GM12801 (cell line): ENCODE results near the gene ACOT9.

ENCODE experiments used
- TF ChIP-seq, protein P1 (sequence below): IDR thresholded peaks from one replicate; pipeline ENCODE4 v1.5.1; 2011; ENCODE audit warnings: control low read depth; ENCODE audit not compliant: insufficient read length; ENCODE audit errors: extremely low read depth

Gene ACOT9

DNA sequence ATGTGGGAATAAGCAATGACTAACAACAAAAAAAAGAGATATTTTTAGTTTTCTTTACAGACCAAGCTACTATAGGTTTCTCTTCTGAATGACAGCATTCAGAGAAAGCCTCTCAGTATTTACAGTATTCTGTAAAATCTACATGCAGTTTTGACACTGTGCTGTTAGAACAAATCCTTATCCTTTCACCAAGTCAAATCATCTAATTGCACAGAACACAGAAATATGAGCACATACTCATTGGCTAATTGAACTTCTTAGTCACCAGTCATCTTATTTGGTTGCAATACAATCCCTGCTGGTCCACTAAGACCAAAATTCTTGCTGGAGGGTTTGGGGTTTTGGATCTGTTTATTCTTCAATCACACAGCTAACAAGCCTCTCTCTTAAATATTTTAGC is 5.7 kb downstream of the ACOT9 start:
- TF ChIP-seq, protein P1, sequence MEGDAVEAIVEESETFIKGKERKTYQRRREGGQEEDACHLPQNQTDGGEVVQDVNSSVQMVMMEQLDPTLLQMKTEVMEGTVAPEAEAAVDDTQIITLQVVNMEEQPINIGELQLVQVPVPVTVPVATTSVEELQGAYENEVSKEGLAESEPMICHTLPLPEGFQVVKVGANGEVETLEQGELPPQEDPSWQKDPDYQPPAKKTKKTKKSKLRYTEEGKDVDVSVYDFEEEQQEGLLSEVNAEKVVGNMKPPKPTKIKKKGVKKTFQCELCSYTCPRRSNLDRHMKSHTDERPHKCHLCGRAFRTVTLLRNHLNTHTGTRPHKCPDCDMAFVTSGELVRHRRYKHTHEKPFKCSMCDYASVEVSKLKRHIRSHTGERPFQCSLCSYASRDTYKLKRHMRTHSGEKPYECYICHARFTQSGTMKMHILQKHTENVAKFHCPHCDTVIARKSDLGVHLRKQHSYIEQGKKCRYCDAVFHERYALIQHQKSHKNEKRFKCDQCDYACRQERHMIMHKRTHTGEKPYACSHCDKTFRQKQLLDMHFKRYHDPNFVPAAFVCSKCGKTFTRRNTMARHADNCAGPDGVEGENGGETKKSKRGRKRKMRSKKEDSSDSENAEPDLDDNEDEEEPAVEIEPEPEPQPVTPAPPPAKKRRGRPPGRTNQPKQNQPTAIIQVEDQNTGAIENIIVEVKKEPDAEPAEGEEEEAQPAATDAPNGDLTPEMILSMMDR = no peak

DNA sequence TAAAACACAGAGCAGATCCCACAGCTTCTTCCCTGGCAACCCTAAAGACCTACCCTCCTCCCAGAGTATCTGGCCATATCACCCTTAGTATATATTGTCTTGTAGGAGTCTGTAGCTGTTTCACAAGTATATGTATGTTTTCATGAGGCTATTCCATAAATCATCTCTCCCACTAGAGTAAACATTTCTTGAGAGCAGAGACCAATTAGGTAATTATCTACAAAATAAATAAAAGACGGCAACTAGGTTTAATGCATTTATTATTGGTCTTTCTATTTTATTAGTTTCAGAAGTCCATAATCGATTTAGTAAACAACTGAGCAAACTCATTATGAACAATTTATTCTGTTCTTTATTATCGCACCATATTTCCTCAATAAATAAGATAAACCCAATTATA is 7.0 kb downstream of the ACOT9 start:
- TF ChIP-seq, protein P1 = no peak

GRCh38 chrX:23732704-23733103 is 10.4 kb downstream of the ACOT9 start:
- TF ChIP-seq, protein P1 = no peak

- TF ChIP-seq, protein P1 = no peak
Observed at GRCh38 chrX:23731951-23732350, 11.1 kb downstream of the ACOT9 start.

DNA sequence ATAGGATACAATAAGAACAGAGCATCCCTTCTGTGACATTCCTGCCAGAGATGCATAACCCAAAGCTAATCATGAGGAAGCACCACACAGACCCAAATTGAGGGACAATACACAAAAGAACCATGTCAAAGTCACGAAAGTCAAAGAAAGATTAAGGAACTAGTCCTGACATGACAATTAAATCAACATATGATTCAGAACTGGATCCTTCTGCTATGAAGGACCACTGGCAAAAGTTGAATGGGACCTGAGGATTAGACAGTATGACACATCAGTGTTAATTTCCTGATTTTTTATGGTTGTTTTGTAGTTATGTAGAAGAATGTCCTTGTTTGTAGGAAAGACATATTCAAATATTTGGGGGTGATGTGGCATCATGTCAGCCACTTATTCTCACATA is 13.9 kb downstream of the ACOT9 start:
- TF ChIP-seq, protein P1 = no peak

GRCh38 chrX:23727206-23727605 is 15.9 kb downstream of the ACOT9 start:
- TF ChIP-seq, protein P1 = no peak

- TF ChIP-seq, protein P1 = no peak
Observed at GRCh38 chrX:23726191-23726590, 16.9 kb downstream of the ACOT9 start.
